ENCODE measurements around the gene TNC.

The TNC gene

GRCh38 chr9:115093520-115093919 lies 24.4 kb downstream of the TNC start:
- no peak for DNase-seq

GRCh38 chr9:115090486-115090885 lies 27.5 kb downstream of the TNC start:
- DNase-seq = no peak

GRCh38 chr9:115088860-115089259 lies 29.1 kb downstream of the TNC start:
- DNase-seq = no peak

- DNase-seq = no peak
These were observed 31.1 kb downstream of the TNC start for GRCh38 chr9:115086886-115087285.

GRCh38 chr9:115086461-115086860 lies 31.5 kb downstream of the TNC start:
- DNase-seq = no peak

GRCh38 chr9:115085773-115086377 lies 32.1 kb downstream of the TNC start:
- no peak for DNase-seq

- DNase-seq = no peak
These were observed 33.2 kb downstream of the TNC start for GRCh38 chr9:115084709-115085108.

GRCh38 chr9:115084157-115084556 lies 33.8 kb downstream of the TNC start:
- no peak for DNase-seq

GRCh38 chr9:115080242-115080641 lies 37.7 kb downstream of the TNC start:
- no peak for DNase-seq

- DNase-seq = no peak
These were observed 38.8 kb downstream of the TNC start for GRCh38 chr9:115079156-115079555.

- peak; percentile 15 for DNase-seq
These were observed 44.5 kb downstream of the TNC start for GRCh38 chr9:115073456-115073855.

GRCh38 chr9:115071176-115071575 lies 46.8 kb downstream of the TNC start:
- no peak for DNase-seq

- DNase-seq = no peak
These were observed 48.2 kb downstream of the TNC start for GRCh38 chr9:115069771-115070170.

- DNase-seq = no peak
These were observed 48.7 kb downstream of the TNC start for GRCh38 chr9:115069302-115069701.

GRCh38 chr9:115068031-115068430 lies 49.9 kb downstream of the TNC start:
- no peak for DNase-seq

- DNase-seq = no peak
These were observed 54.7 kb downstream of the TNC start for GRCh38 chr9:115063058-115063845.

GRCh38 chr9:115058684-115059315 lies 59.2 kb downstream of the TNC start:
- DNase-seq = no peak

GRCh38 chr9:115058175-115058574 lies 59.8 kb downstream of the TNC start:
- DNase-seq = no peak

- DNase-seq = no peak
These were observed 60.4 kb downstream of the TNC start for GRCh38 chr9:115057559-115057958.

GRCh38 chr9:115050002-115050490 lies 67.9 kb downstream of the TNC start:
- no peak for DNase-seq

- no peak for DNase-seq
These were observed 71.1 kb downstream of the TNC start for GRCh38 chr9:115046824-115047223.

GRCh38 chr9:115046199-115046598 lies 71.8 kb downstream of the TNC start:
- no peak for DNase-seq

- no peak for DNase-seq
These were observed 74.3 kb downstream of the TNC start for GRCh38 chr9:115043632-115044031.
